IPS-NIHi11 (cell line): ENCODE measurements around the gene IZUMO4.

Source experiments
- DNase-seq: peaks from one replicate; pipeline ENCODE4 v3.0.0; 2012; ENCODE audit warnings: mixed read lengths, low spot score

The IZUMO4 gene

GRCh38 chr19:2058570-2059421 lies 37.9 kb upstream of the IZUMO4 start:
- no peak for DNase-seq

GRCh38 chr19:2059422-2060201 lies 37.1 kb upstream of the IZUMO4 start:
- DNase-seq = no peak

GRCh38 chr19:2060884-2061494 lies 35.7 kb upstream of the IZUMO4 start:
- no peak for DNase-seq

GRCh38 chr19:2061495-2062388 lies 35.0 kb upstream of the IZUMO4 start:
- DNase-seq = peak; percentile 98

GRCh38 chr19:2062389-2062729 lies 34.4 kb upstream of the IZUMO4 start:
- DNase-seq = no peak

GRCh38 chr19:2062770-2063169 lies 33.9 kb upstream of the IZUMO4 start:
- DNase-seq = no peak

- DNase-seq = no peak
Measured at GRCh38 chr19:2063824-2064223, 32.9 kb upstream of the IZUMO4 start.

- DNase-seq = no peak
Measured at GRCh38 chr19:2064395-2064787, 32.3 kb upstream of the IZUMO4 start.

- DNase-seq = no peak
Measured at GRCh38 chr19:2064788-2065524, 31.8 kb upstream of the IZUMO4 start.

- DNase-seq = no peak
Measured at GRCh38 chr19:2070436-2070827, 26.3 kb upstream of the IZUMO4 start.

- no peak for DNase-seq
Measured at GRCh38 chr19:2070986-2071673, 25.6 kb upstream of the IZUMO4 start.

GRCh38 chr19:2072757-2073551 lies 23.8 kb upstream of the IZUMO4 start:
- DNase-seq = no peak

- DNase-seq = no peak
Measured at GRCh38 chr19:2076526-2076944, 20.2 kb upstream of the IZUMO4 start.

GRCh38 chr19:2077398-2077797 lies 19.3 kb upstream of the IZUMO4 start:
- no peak for DNase-seq

GRCh38 chr19:2077833-2078619 lies 18.7 kb upstream of the IZUMO4 start:
- no peak for DNase-seq

- DNase-seq = no peak
Measured at GRCh38 chr19:2079076-2079864, 17.4 kb upstream of the IZUMO4 start.

GRCh38 chr19:2079865-2080301 lies 16.8 kb upstream of the IZUMO4 start:
- DNase-seq = no peak
